CD4-positive, CD25-positive, alpha-beta regulatory T cell (primary cell): Measurements from ENCODE around the gene PMEPA1. TPM values are rescaled to one million over a fixed set of nuclear protein-coding genes. Genes with fewer than 3 reads are reported as not detected.
"Not testable (repeated sequence)": the region's sequence is repeated elsewhere in the genome, so short reads cannot be mapped to it uniquely, and the experiment has no call there.

Experiments used
- ATAC-seq, 2 donors: fragments of 150-1000 bp; cut with Tn5 transposase; one replicate each; pipeline ENCODE4 v1.10.0; 2021; ENCODE audit warnings: low read depth in 2 of 2, moderate number of reproducible peaks in 2 of 2, moderate library complexity in 1 of 2
- DNase-seq, 3 donors: peaks; one replicate each; pipeline versions ENCODE4 v3.0.0 to v3.0.0-alpha.2; 2012 to 2022; ENCODE audit warnings: mixed read lengths in 1 of 3
- H3K27ac ChIP-seq: one replicate; pipeline ENCODE4 v1.7.0; 2013; ENCODE audit warnings: mild to moderate bottlenecking, low read length; ENCODE audit not compliant: insufficient read depth, poor library complexity, severe bottlenecking
- H3K27me3 ChIP-seq: one replicate; pipeline ENCODE4 v1.7.0; 2013; ENCODE audit warnings: low read length; ENCODE audit not compliant: control insufficient read depth, insufficient read depth
- H3K36me3 ChIP-seq: one replicate; pipeline ENCODE4 v1.7.0; 2013; ENCODE audit warnings: mild to moderate bottlenecking, low read length, moderate library complexity; ENCODE audit not compliant: control insufficient read depth, insufficient read depth
- H3K4me1 ChIP-seq: 2 replicates; pipeline ENCODE4 v1.7.0; 2013; ENCODE audit warnings: mild to moderate bottlenecking, low read length; ENCODE audit not compliant: insufficient read depth, control insufficient read depth, poor library complexity, severe bottlenecking
- H3K4me3 ChIP-seq: one replicate; pipeline ENCODE4 v1.7.0; 2013; ENCODE audit warnings: low read depth, mild to moderate bottlenecking, low read length, moderate library complexity
- H3K9me3 ChIP-seq, 2 experiments: 1 replicate in 1 of 2; 2 replicates in 1 of 2; pipeline ENCODE4 v1.7.0; 2013; ENCODE audit warnings: low read length in 2 of 2, mild to moderate bottlenecking in 1 of 2, moderate library complexity in 1 of 2; ENCODE audit not compliant: control insufficient read depth in 2 of 2
- H3K27ac Mint-ChIP-seq, 3 donors: one replicate each; pipeline ENCODE4 v1.8.0; 2020 to 2022; ENCODE audit warnings: mild to moderate bottlenecking in 3 of 3, mixed read lengths in 3 of 3, moderate library complexity in 2 of 3
- H3K27me3 Mint-ChIP-seq: one replicate; pipeline ENCODE4 v1.8.0; 2022; ENCODE audit warnings: mild to moderate bottlenecking, mixed read lengths
- H3K36me3 Mint-ChIP-seq: one replicate; pipeline ENCODE4 v1.8.0; 2020; ENCODE audit warnings: mixed read lengths
- H3K4me1 Mint-ChIP-seq, 4 donors: one replicate each; pipeline ENCODE4 v1.8.0; 2020 to 2022; ENCODE audit warnings: mixed read lengths in 4 of 4, mild to moderate bottlenecking in 1 of 4
- H3K4me3 Mint-ChIP-seq, 4 donors: one replicate each; pipeline ENCODE4 v1.8.0; 2020 to 2022; ENCODE audit warnings: mild to moderate bottlenecking in 4 of 4, mixed read lengths in 4 of 4, moderate library complexity in 3 of 4
- H3K9me3 Mint-ChIP-seq, 7 donors: one replicate each; pipeline ENCODE4 v1.8.0; 2020 to 2022; ENCODE audit warnings: mixed read lengths in 7 of 7, mild to moderate bottlenecking in 3 of 7, moderate library complexity in 2 of 7
- polyA plus RNA-seq, 4 donors: library from polyadenylated mRNA; unstranded; fragments of 300-500 nt; fragmentation: Illumina TruSeq; gene quantifications; one replicate each; pipeline ENCODE4 v1.2.3, GENCODE V29; 2021
- total RNA-seq: library from RNA; stranded (reverse); gene quantifications from one replicate; pipeline ENCODE4 v1.2.3, GENCODE V29; 2022

The PMEPA1 gene
- total and polyA plus RNA-seq, 5 donors from 2014 or later = 0.36 to 4.0 (median 0.86) TPM

- peaks cover 34 to 48% (median 35%) of the 10 kb centered on the region in 4 donors for H3K4me1 Mint-ChIP-seq
- H3K36me3 Mint-ChIP-seq = peaks cover 4% of the 10 kb centered on the region
- H3K4me3 ChIP-seq = no peak overlapping the region
- H3K4me3 Mint-ChIP-seq = no peak overlapping the region
- peaks cover 45% of the 10 kb centered on the region for H3K4me1 ChIP-seq
- H3K9me3 Mint-ChIP-seq = peaks cover 4 to 25% (median 10%) of the 10 kb centered on the region in 7 donors
- no peak overlapping the region for H3K27ac Mint-ChIP-seq
- no peaks in the 10 kb centered on the region for H3K36me3 ChIP-seq
- no peak for DNase-seq
- H3K9me3 ChIP-seq = peaks cover 13 to 22% of the 10 kb centered on the region in 2 experiments
- no peak overlapping the region for H3K27ac ChIP-seq
- ATAC-seq = no peak
- H3K27me3 ChIP-seq = peaks cover 26% of the 10 kb centered on the region
- H3K27me3 Mint-ChIP-seq = peaks cover 33% of the 10 kb centered on the region
Measured at GRCh38 chr20:57632286-57632685, 77.5 kb downstream of the PMEPA1 start.

GRCh38 chr20:57630061-57630460 is 79.8 kb downstream of the PMEPA1 start:
- Histone ChIP-seq H3K9me3 (peaks cover 1 to 6% of the 10 kb centered on the region in 2 experiments), H3K27ac (peak overlapping the region; percentile 89), H3K27me3 (peaks cover 11% of the 10 kb centered on the region), H3K36me3 (no peaks in the 10 kb centered on the region), H3K4me1 (peaks cover 55% of the 10 kb centered on the region), H3K4me3 (peak overlapping the region; percentile 70)
- ATAC-seq = no peak
- Mint-ChIP-seq H3K4me1 (peaks cover 25 to 67% (median 45%) of the 10 kb centered on the region in 4 donors), H3K9me3 (peaks cover 2 to 8% (median 5%) of the 10 kb centered on the region in 7 donors), H3K27me3 (peaks cover 11% of the 10 kb centered on the region), H3K36me3 (peaks cover 7% of the 10 kb centered on the region), H3K27ac (peak overlapping the region; percentile 95 to 96 (median 96)), H3K4me3 (peak overlapping the region; percentile 89 to 94 (median 91))
- DNase-seq = peak in 2 of 3 donors; percentile 16 to 20

GRCh38 chr20:57629491-57629901 is 80.3 kb downstream of the PMEPA1 start:
- H3K27ac Mint-ChIP-seq = peak overlapping the region; percentile 95 to 96 (median 96)
- H3K27ac ChIP-seq = peak overlapping the region; percentile 89
- not testable (repeated sequence) for H3K9me3 Mint-ChIP-seq, H3K27me3 Mint-ChIP-seq, ATAC-seq, H3K36me3 Mint-ChIP-seq, H3K9me3 ChIP-seq, H3K36me3 ChIP-seq, H3K27me3 ChIP-seq
- peak overlapping the region; percentile 70 for H3K4me3 ChIP-seq
- peak in 2 of 3 donors; percentile 24 to 25 for DNase-seq
- H3K4me3 Mint-ChIP-seq = peak overlapping the region; percentile 89 to 94 (median 91)
- peaks cover 54% of the 10 kb centered on the region for H3K4me1 ChIP-seq
- H3K4me1 Mint-ChIP-seq = peaks cover 22 to 72% (median 44%) of the 10 kb centered on the region in 4 donors

- Mint-ChIP-seq H3K27ac (peak overlapping the region; percentile 26 to 96 (median 95)), H3K4me1 (peaks cover 19 to 70% (median 41%) of the 10 kb centered on the region in 4 donors), H3K4me3 (peak overlapping the region; percentile 89 to 94 (median 91))
- not testable (repeated sequence) for H3K9me3 ChIP-seq, H3K9me3 Mint-ChIP-seq, H3K27me3 Mint-ChIP-seq, H3K27me3 ChIP-seq, H3K36me3 ChIP-seq, DNase-seq, ATAC-seq, H3K36me3 Mint-ChIP-seq
- Histone ChIP-seq H3K4me1 (peaks cover 48% of the 10 kb centered on the region), H3K27ac (peak overlapping the region; percentile 89), H3K4me3 (peak overlapping the region; percentile 70)
Measured at GRCh38 chr20:57628962-57629308, 80.9 kb downstream of the PMEPA1 start.

DNA sequence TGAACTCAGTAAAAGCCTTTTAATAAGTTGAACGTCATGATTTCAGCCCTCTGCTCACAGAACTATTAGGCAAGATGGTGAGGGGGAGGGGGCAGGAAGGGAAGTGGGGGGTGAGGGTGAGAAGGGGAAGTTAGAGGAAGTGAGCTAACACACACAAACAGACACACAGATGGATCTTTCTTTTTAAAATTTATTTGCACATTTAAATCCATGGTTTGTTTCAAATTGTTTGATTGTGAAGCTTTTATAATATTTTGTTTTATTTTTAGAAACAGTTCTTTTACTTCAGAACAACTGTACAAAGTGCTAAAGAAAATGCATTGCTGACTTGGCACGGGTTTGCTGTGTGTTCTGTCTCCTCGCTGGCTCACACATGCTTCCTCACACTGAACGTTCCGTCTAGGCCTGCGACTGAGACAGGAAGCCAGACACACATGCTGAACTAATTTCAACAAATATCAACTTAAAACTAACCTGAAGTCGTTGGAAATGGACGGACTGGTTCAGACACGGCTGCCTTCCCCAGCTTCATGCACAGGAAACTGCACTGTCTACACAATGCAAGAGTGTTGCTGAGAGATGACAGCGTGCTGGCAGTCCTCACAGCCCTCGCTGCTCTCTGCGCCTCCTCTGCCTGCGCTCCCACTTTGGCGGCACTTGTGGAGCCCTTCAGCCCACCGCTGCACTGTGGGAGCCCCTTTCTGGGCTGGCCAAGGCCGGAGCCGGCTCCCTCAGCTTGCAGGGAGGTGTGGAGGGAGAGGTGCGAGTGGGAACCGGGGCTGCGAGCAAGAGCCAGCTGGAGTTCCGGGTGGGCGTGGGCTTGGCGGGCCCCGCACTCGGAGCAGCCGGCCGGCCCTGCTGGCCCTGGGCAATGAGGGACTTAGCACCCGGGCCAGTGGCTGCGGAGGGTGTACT is 81.5 kb downstream of the PMEPA1 start:
- DNase-seq (peak; percentile 41 to 90 (median 65)), ATAC-seq (peak; percentile 81 to 87)
- Histone ChIP-seq H3K27me3 (peaks cover 6% of the 10 kb centered on the region), H3K9me3 (peaks cover 0 to 8% of the 10 kb centered on the region in 2 experiments), H3K4me1 (peaks cover 45% of the 10 kb centered on the region), H3K4me3 (peak overlapping the region; percentile 64), H3K27ac (peak overlapping the region; percentile 89), H3K36me3 (no peaks in the 10 kb centered on the region)
- peaks cover 7% of the 10 kb centered on the region for H3K27me3 Mint-ChIP-seq
- peak overlapping the region; percentile 84 to 91 (median 86) for H3K4me3 Mint-ChIP-seq
- peak overlapping the region; percentile 96 for H3K27ac Mint-ChIP-seq
- peaks cover 9% of the 10 kb centered on the region for H3K36me3 Mint-ChIP-seq
- peaks cover 18 to 68% (median 39%) of the 10 kb centered on the region in 4 donors for H3K4me1 Mint-ChIP-seq
- peaks cover 0 to 6% (median 3%) of the 10 kb centered on the region in 7 donors for H3K9me3 Mint-ChIP-seq

- Mint-ChIP-seq H3K4me1 (peaks cover 18 to 76% (median 45%) of the 10 kb centered on the region in 4 donors), H3K27ac (peak overlapping the region; percentile 79 to 96 (median 96)), H3K4me3 (peak overlapping the region in 2 of 4 donors; percentile 84 to 87), H3K27me3 (peaks cover 2% of the 10 kb centered on the region), H3K9me3 (peaks cover 0 to 6% (median 3%) of the 10 kb centered on the region in 7 donors), H3K36me3 (peaks cover 9% of the 10 kb centered on the region)
- ATAC-seq = no peak
- Histone ChIP-seq H3K9me3 (peaks cover 0 to 8% of the 10 kb centered on the region in 2 experiments), H3K4me3 (peak overlapping the region; percentile 64), H3K4me1 (peaks cover 50% of the 10 kb centered on the region), H3K27ac (peak overlapping the region; percentile 89), H3K27me3 (peaks cover 3% of the 10 kb centered on the region), H3K36me3 (no peaks in the 10 kb centered on the region)
- no peak for DNase-seq
Measured at GRCh38 chr20:57627339-57627738, 82.5 kb downstream of the PMEPA1 start.

DNA sequence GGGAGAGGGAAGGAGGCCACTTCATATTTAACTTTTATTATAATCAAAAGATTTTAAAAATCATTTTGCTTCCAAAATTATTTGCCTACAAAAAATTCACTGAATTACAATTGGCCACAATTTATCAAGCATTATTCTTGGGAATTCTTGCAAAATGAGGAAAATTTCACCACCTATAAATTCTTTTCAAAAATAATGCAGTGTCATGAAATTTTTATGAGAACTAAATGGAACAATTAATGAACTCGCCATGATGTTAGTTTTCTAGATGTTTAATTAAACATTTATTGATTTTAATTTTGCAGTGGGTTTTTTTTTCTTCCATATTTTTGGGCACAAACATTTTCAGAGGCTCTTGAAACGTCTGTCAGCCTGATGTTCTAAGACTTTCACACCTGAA is 83.8 kb downstream of the PMEPA1 start:
- peaks cover 0 to 8% of the 10 kb centered on the region in 2 experiments for H3K9me3 ChIP-seq
- Mint-ChIP-seq H3K36me3 (peaks cover 9% of the 10 kb centered on the region), H3K4me3 (peak overlapping the region in 3 of 4 donors; percentile 28 to 74 (median 51)), H3K27me3 (no peaks in the 10 kb centered on the region), H3K9me3 (peaks cover 0 to 6% (median 3%) of the 10 kb centered on the region in 7 donors), H3K4me1 (peaks cover 16 to 85% (median 48%) of the 10 kb centered on the region in 4 donors), H3K27ac (peak overlapping the region in 2 of 3 donors; percentile 76 to 83)
- no peak overlapping the region for H3K4me3 ChIP-seq
- peaks cover 63% of the 10 kb centered on the region for H3K4me1 ChIP-seq
- no peaks in the 10 kb centered on the region for H3K27me3 ChIP-seq
- DNase-seq = no peak
- no peak overlapping the region for H3K27ac ChIP-seq
- no peak for ATAC-seq
- H3K36me3 ChIP-seq = no peaks in the 10 kb centered on the region
